B cell (primary cell): ENCODE measurements around the gene POMZP3. TPM values are rescaled to one million over a fixed set of nuclear protein-coding genes. Genes with fewer than 3 reads are reported as not detected.
"Not testable (repeated sequence)": the region's sequence is repeated elsewhere in the genome, so short reads cannot be mapped to it uniquely, and the experiment has no call there.

Source experiments
- ATAC-seq: fragments of 200-7000 bp; cut with Tn5 transposase; one replicate; pipeline ENCODE4 v1.10.0; 2021; ENCODE audit warnings: low read depth, mild to moderate bottlenecking, moderate number of reproducible peaks, moderate library complexity
- CTCF ChIA-PET: fragments of 350-600 bp; sonication (Branson Sonifier 250); formaldehyde crosslinking; loops from one replicate; lab custom pipeline; 2021; ENCODE audit warnings: antibody characterized with exemption, inconsistent platforms; lab: Charles Lee
- POLR2A ChIA-PET: fragments of 350-600 bp; sonication (Branson Sonifier 250); formaldehyde crosslinking; loops from one replicate; lab custom pipeline; 2021; ENCODE audit warnings: antibody characterized with exemption; lab: Charles Lee
- DNase-seq: peaks from one replicate; pipeline ENCODE4 v3.0.0; 2013
- H2AFZ ChIP-seq: 2 replicates; pipeline ENCODE4 v1.6.1; 2012; ENCODE audit warnings: mild to moderate bottlenecking, low read depth, low read length; ENCODE audit not compliant: insufficient read depth, poor library complexity, severe bottlenecking
- H3K27ac ChIP-seq, 2 donors: 1 replicate in 1 of 2; 2 replicates in 1 of 2; pipeline ENCODE4 v1.5.1; 2012 to 2013; ENCODE audit warnings: low read length in 2 of 2, mild to moderate bottlenecking in 2 of 2, moderate library complexity in 1 of 2
- H3K27me3 ChIP-seq, 4 experiments: fragments of 200-600 bp in 1 of 4; sonication (generic) in 1 of 4; replicated peaks in 1 of 4; 1 replicate in 2 of 4; 2 replicates in 2 of 4; pipeline versions ENCODE4 v1.6.1 to v1.7.0; 2013 to 2016; ENCODE audit warnings: low read length in 3 of 4, mild to moderate bottlenecking in 2 of 4, mixed read lengths in 1 of 4, moderate library complexity in 1 of 4; ENCODE audit not compliant: insufficient read depth in 4 of 4, control insufficient read depth in 3 of 4; ENCODE audit errors: control extremely low read depth in 1 of 4
- H3K36me3 ChIP-seq, 2 experiments: replicated peaks in 1 of 2; 1 replicate in 1 of 2; 2 replicates in 1 of 2; pipeline versions ENCODE4 v1.6.1 to v1.7.1; 2013; ENCODE audit warnings: low read length in 1 of 2; ENCODE audit not compliant: insufficient read depth in 2 of 2, control insufficient read depth in 1 of 2; ENCODE audit errors: control extremely low read depth in 1 of 2, extremely low read depth in 1 of 2
- H3K4me1 ChIP-seq, 2 donors: fragments of 200-600 bp in 1 of 2; sonication (generic) in 1 of 2; 1 replicate in 1 of 2; 2 replicates in 1 of 2; pipeline versions ENCODE4 v1.5.1 to v1.6.1; 2013 to 2017; ENCODE audit warnings: low read length in 2 of 2; ENCODE audit not compliant: control insufficient read depth in 2 of 2, insufficient read depth in 2 of 2
- H3K4me2 ChIP-seq: replicated peaks from 2 replicates; pipeline ENCODE3; 2012; ENCODE audit warnings: mild to moderate bottlenecking, low read depth, low read length; ENCODE audit not compliant: poor library complexity, severe bottlenecking
- H3K4me3 ChIP-seq, 5 experiments: fragments of 200-600 bp in 1 of 5; sonication (generic) in 1 of 5; 1 replicate in 3 of 5; 2 replicates in 2 of 5; pipeline versions ENCODE4 v1.5.1 to v1.7.0; 2011 to 2016; ENCODE audit warnings: low read length in 4 of 5, mild to moderate bottlenecking in 4 of 5, low read depth in 2 of 5, control low read depth in 1 of 5, moderate library complexity in 1 of 5; ENCODE audit not compliant: insufficient read depth in 1 of 5; ENCODE audit errors: control extremely low read depth in 1 of 5, extremely low read depth in 1 of 5
- H3K79me2 ChIP-seq: fragments of 200-600 bp; sonication (generic); one replicate; pipeline ENCODE4 v1.6.0; 2016; ENCODE audit warnings: low read length; ENCODE audit not compliant: control insufficient read depth, insufficient read depth
- H3K9ac ChIP-seq: fragments of 200-600 bp; sonication (generic); 2 replicates; pipeline ENCODE4 v1.6.1; 2017; ENCODE audit warnings: mild to moderate bottlenecking, low read length, moderate library complexity
- H3K9me3 ChIP-seq, 3 donors: one replicate each; pipeline versions ENCODE4 v1.6.1 to v1.7.1; 2013; ENCODE audit warnings: low read length in 2 of 3; ENCODE audit not compliant: control insufficient read depth in 2 of 3, insufficient read depth in 1 of 3; ENCODE audit errors: control extremely low read depth in 1 of 3
- H4K20me1 ChIP-seq: 2 replicates; pipeline ENCODE4 v1.6.0; 2012; ENCODE audit warnings: mild to moderate bottlenecking, low read length; ENCODE audit not compliant: insufficient read depth, control insufficient read depth, poor library complexity, severe bottlenecking
- H3K27ac Mint-ChIP-seq: one replicate; pipeline ENCODE4 v1.8.0; 2021; ENCODE audit warnings: mixed read lengths
- H3K27me3 Mint-ChIP-seq: one replicate; pipeline ENCODE4 v1.8.0; 2021; ENCODE audit warnings: mixed read lengths
- H3K4me1 Mint-ChIP-seq: one replicate; pipeline ENCODE4 v1.8.0; 2021; ENCODE audit warnings: mixed read lengths
- H3K4me3 Mint-ChIP-seq: one replicate; pipeline ENCODE4 v1.8.0; 2021; ENCODE audit warnings: mixed read lengths
- H3K9me3 Mint-ChIP-seq: one replicate; pipeline ENCODE4 v1.8.0; 2022; ENCODE audit warnings: mixed read lengths; ENCODE audit not compliant: insufficient read depth
- WGBS: methylation state at CpG from one replicate; pipeline ENCODE4 v1.1.5; 2013; ENCODE audit warnings: missing lambda C conversion rate; ENCODE audit not compliant: insufficient coverage; 5-methylcytosine and 5-hydroxymethylcytosine counted together
- intact Hi-C: fragments of 100-400 bp; cut with micrococcal nuclease; formaldehyde crosslinking; loops from one replicate; pipeline ENCODE4 v1.10.0; 2022
- polyA plus RNA-seq: library from polyadenylated mRNA; depleted of rRNA; stranded (reverse); fragments of >200 nt; gene quantifications from 2 replicates; pipeline ENCODE4 v1.2.3, GENCODE V29; 2012
- total RNA-seq, 2 donors: library from RNA; stranded (reverse); fragments of 120-200 nt in 1 of 2; gene quantifications; 1 replicate in 1 of 2; 2 replicates in 1 of 2; pipeline versions ENCODE4 v1.2.3 to v1.2.4, GENCODE V29; 2013 to 2022

POMZP3 gene
- total and polyA plus RNA-seq, 2 donors (not counting 1 experiment from before 2014, with no cell fraction given), result 10.2 to 13.3 TPM

DNA sequence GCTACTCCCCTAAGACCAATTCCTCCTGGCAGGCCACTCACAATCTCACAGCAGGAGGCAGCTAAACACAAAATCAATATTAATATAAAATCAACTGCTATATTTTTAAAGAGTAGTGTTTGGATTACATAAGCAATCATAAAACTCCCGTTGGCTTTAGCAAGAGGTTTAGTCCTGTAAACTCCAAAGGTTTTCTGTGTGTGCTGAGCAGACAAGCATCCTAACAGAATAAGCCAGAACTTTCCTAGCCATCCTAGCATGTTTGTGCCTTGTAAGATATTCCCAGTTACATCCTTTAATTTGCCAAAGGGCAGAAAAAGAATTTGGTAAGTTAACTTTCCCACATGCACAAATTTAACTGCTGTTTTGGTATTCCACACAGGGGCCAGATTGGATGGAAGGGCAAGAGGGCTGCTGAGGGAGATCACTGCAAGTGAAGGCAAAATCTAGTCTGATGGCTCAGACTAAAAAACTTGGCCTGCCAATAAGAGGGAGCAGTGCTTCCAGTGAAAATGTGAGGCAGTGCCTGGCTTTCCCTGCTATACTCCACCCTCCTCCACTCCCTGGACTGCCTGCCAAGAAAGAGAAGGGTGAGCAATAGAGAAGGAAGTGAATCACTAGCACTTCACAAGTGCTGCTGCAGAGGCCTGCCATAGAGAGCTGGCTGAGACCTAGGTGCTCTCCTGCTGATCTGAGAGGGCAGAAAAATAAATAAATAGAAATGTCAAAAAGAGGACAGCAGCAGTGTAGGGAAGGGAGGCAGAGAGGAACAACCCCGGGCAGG is 44.0 kb downstream of the POMZP3 start:
- H3K4me1 Mint-ChIP-seq, result peaks cover 12% of the 10 kb centered on the region
- H3K27me3 Mint-ChIP-seq, POLR2A ChIA-PET, H3K4me3 ChIP-seq, H3K27me3 ChIP-seq, DNase-seq, H3K79me2 ChIP-seq, H3K4me2 ChIP-seq, H3K4me3 Mint-ChIP-seq, H3K9me3 ChIP-seq, H3K27ac Mint-ChIP-seq, H3K9ac ChIP-seq, intact Hi-C loops, H3K4me1 ChIP-seq, H3K36me3 ChIP-seq, ATAC-seq, H4K20me1 ChIP-seq, H3K9me3 Mint-ChIP-seq, H2AFZ ChIP-seq, CTCF ChIA-PET, H3K27ac ChIP-seq: not testable (repeated sequence)
- no CpG with 5 or more reads among the region's 2 CpGs for WGBS

DNA sequence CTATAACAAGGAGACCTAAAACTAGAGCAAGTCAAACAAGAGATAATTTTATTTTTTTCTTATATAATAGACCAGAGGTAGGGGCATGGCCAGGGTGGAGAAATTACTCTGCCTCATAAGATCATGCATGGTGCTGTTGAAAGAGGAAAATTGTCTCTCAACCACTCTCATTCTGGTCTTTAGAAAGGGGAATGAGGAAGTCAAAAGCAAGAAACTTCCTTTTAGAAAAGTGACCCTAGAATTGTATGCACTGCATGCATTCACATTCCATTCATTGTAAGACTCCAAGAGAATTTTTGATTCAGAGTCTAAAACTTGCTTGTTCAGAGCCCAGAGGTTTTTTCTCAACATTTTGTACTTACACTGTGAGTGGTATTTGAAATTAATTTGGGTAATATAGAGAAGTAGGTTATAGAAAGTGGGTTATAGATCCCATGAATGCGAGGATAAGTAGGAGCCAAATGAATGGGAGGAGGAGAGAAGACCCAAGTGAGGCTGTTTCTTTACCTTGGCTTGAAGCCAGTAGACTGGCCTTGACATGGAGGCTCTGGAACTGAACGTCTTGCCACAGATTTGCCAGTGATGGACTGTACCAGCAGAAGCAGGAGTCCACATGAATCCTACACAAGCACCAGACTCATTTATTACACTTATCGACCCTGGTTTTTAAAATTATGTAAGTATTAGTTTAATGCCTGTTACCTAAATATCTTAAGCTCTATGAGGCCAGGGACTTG is 51.0 kb downstream of the POMZP3 start:
- H4K20me1 ChIP-seq, CTCF ChIA-PET, H3K27me3 ChIP-seq, H3K36me3 ChIP-seq, H3K9me3 Mint-ChIP-seq, POLR2A ChIA-PET, H3K9ac ChIP-seq, H3K27ac Mint-ChIP-seq, H3K4me2 ChIP-seq, H3K27ac ChIP-seq, H3K4me1 Mint-ChIP-seq, H3K4me1 ChIP-seq, DNase-seq, H2AFZ ChIP-seq, H3K79me2 ChIP-seq, ATAC-seq, H3K4me3 Mint-ChIP-seq, H3K9me3 ChIP-seq, H3K4me3 ChIP-seq, intact Hi-C loops, H3K27me3 Mint-ChIP-seq: not testable (repeated sequence)
- no CpG with 5 or more reads among the region's 3 CpGs for WGBS

DNA sequence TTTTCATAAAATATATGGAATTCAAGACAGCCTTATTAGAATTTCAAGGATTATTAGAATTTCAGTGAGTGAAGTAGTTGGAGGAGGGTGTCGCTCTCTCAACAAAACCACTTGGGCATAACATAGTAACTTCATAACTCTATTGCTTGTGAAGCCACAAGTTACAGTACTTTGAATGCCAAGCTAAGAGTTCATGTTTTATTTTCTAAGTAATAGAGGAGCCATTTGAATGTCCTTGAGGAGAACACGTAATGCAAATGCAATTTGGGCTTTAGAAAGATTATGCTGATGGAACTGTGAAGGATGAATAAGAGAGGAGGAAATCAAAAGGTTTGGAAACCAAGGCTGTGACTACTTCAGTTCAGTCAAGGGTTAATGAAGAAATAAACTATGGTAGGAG is 51.6 kb downstream of the POMZP3 start:
- CTCF ChIA-PET, intact Hi-C loops, ATAC-seq, H3K79me2 ChIP-seq, H3K27ac Mint-ChIP-seq, H4K20me1 ChIP-seq, H2AFZ ChIP-seq, H3K4me2 ChIP-seq, H3K4me1 ChIP-seq, H3K27me3 ChIP-seq, POLR2A ChIA-PET, H3K36me3 ChIP-seq, H3K4me1 Mint-ChIP-seq, H3K9ac ChIP-seq, H3K4me3 ChIP-seq, H3K9me3 ChIP-seq, H3K27ac ChIP-seq, H3K27me3 Mint-ChIP-seq, H3K4me3 Mint-ChIP-seq, H3K9me3 Mint-ChIP-seq, DNase-seq: not testable (repeated sequence)
- WGBS, result no CpG with 5 or more reads among the region's 2 CpGs

- H4K20me1 ChIP-seq, H3K9me3 Mint-ChIP-seq, H3K27me3 Mint-ChIP-seq, H3K4me3 ChIP-seq, H3K27me3 ChIP-seq, ATAC-seq, H3K4me1 Mint-ChIP-seq, intact Hi-C loops, H2AFZ ChIP-seq, CTCF ChIA-PET, H3K4me2 ChIP-seq, H3K79me2 ChIP-seq, H3K9ac ChIP-seq, H3K4me3 Mint-ChIP-seq, H3K36me3 ChIP-seq, H3K4me1 ChIP-seq, H3K27ac Mint-ChIP-seq, DNase-seq, H3K27ac ChIP-seq, H3K9me3 ChIP-seq, POLR2A ChIA-PET: not testable (repeated sequence)
- WGBS, result no CpG with 5 or more reads among the region's 3 CpGs
Measured at GRCh38 chr7:76572296-76572695, 54.8 kb downstream of the POMZP3 start.
